ENCODE measurements around the gene TMEM41B. TPM values are rescaled to one million over a fixed set of nuclear protein-coding genes. Genes with fewer than 3 reads are reported as not detected.
"Not testable (repeated sequence)": the region's sequence is repeated elsewhere in the genome, so short reads cannot be mapped to it uniquely, and the experiment has no call there.

The TMEM41B gene
- polyA plus RNA-seq, result 10 to 100 TPM; 12.2 to 19.4 TPM

GRCh38 chr11:9314291-9315077 is at the start of gene TMEM41B:
Gene TMEM41B (minus strand): TSS chr11:9314593. CDS start chr11:9314441, 152 bp downstream.
- Histone ChIP-seq H3K4me3 (ENCODE audit: low read depth in 1 of 2, low read length in 2 of 2) (peak within 1 kb of the TSS; percentile 78 to 85), H3K27me3 (ENCODE audit: control insufficient read depth in 1 of 2, insufficient read depth in 2 of 2, low read length in 2 of 2) (no peaks in the 10 kb centered on the region), H3K27ac (ENCODE audit: low read depth in 2 of 2, low read length in 1 of 2) (peak within 1 kb of the TSS; percentile 80 to 83), H3K36me3 (ENCODE audit: control insufficient read depth in 2 of 2, insufficient read depth in 2 of 2, low read length in 1 of 2) (no peaks in the 10 kb centered on the region), H3K4me1 (ENCODE audit: control insufficient read depth in 2 of 2, insufficient read depth in 2 of 2, low read length in 1 of 2) (peaks cover 0 to 9% of the 10 kb centered on the region in 2 donors), H3K9me3 (ENCODE audit: control insufficient read depth in 2 of 2, insufficient read depth in 1 of 2, low read depth in 1 of 2, low read length in 1 of 2) (no peaks in the 10 kb centered on the region)
- WGBS, 2 donors, result 0 to 1% methylated on average over 69 to 71 of the region's 71 CpGs

GRCh38 chr11:9362393-9362863 is 48.0 kb upstream of the TMEM41B start:
- Histone ChIP-seq H3K4me1 (ENCODE audit: control insufficient read depth in 2 of 2, insufficient read depth in 2 of 2, low read length in 1 of 2) (peaks cover 0 to 3% of the 10 kb centered on the region in 2 donors), H3K9me3 (ENCODE audit: control insufficient read depth in 2 of 2, insufficient read depth in 1 of 2, low read depth in 1 of 2, low read length in 1 of 2) (no peaks in the 10 kb centered on the region), H3K27me3 (ENCODE audit: control insufficient read depth in 1 of 2, insufficient read depth in 2 of 2, low read length in 2 of 2) (no peaks in the 10 kb centered on the region), H3K36me3 (ENCODE audit: control insufficient read depth in 2 of 2, insufficient read depth in 2 of 2, low read length in 1 of 2) (no peaks in the 10 kb centered on the region), H3K4me3 (ENCODE audit: low read depth in 1 of 2, low read length in 2 of 2) (no peak overlapping the region), H3K27ac (ENCODE audit: low read depth in 2 of 2, low read length in 1 of 2) (peak overlapping the region; percentile 81 to 99)
- WGBS, 2 donors, result 63 to 69% methylated on average over 2 of the region's 2 CpGs

GRCh38 chr11:9360862-9361622 is 46.6 kb upstream of the TMEM41B start:
- not testable (repeated sequence) for H3K4me1 ChIP-seq (ENCODE audit: control insufficient read depth in 2 of 2, insufficient read depth in 2 of 2, low read length in 1 of 2); H3K27me3 ChIP-seq (ENCODE audit: control insufficient read depth in 1 of 2, insufficient read depth in 2 of 2, low read length in 2 of 2); H3K4me3 ChIP-seq (ENCODE audit: low read depth in 1 of 2, low read length in 2 of 2); H3K9me3 ChIP-seq (ENCODE audit: control insufficient read depth in 2 of 2, insufficient read depth in 1 of 2, low read depth in 1 of 2, low read length in 1 of 2); H3K36me3 ChIP-seq (ENCODE audit: control insufficient read depth in 2 of 2, insufficient read depth in 2 of 2, low read length in 1 of 2)
- H3K27ac ChIP-seq (ENCODE audit: low read depth in 2 of 2, low read length in 1 of 2), result peak overlapping the region in 1 of 2 donors; percentile 28
- WGBS, 2 donors, result 88 to 91% methylated on average over 13 of the region's 13 CpGs

- H3K9me3 ChIP-seq (ENCODE audit: control insufficient read depth in 2 of 2, insufficient read depth in 1 of 2, low read depth in 1 of 2, low read length in 1 of 2), result no peaks in the 10 kb centered on the region
- H3K27ac ChIP-seq (ENCODE audit: low read depth in 2 of 2, low read length in 1 of 2), result no peak overlapping the region
- H3K4me1 ChIP-seq (ENCODE audit: control insufficient read depth in 2 of 2, insufficient read depth in 2 of 2, low read length in 1 of 2), result no peaks in the 10 kb centered on the region
- no peak overlapping the region for H3K4me3 ChIP-seq (ENCODE audit: low read depth in 1 of 2, low read length in 2 of 2)
- H3K27me3 ChIP-seq (ENCODE audit: control insufficient read depth in 1 of 2, insufficient read depth in 2 of 2, low read length in 2 of 2), result no peaks in the 10 kb centered on the region
- H3K36me3 ChIP-seq (ENCODE audit: control insufficient read depth in 2 of 2, insufficient read depth in 2 of 2, low read length in 1 of 2), result no peaks in the 10 kb centered on the region
- 92 to 93% methylated on average over 4 of the region's 4 CpGs for WGBS, 2 donors
Observed at GRCh38 chr11:9357041-9357440, 42.6 kb upstream of the TMEM41B start.

GRCh38 chr11:9351321-9351881 is 37.0 kb upstream of the TMEM41B start:
- no peak overlapping the region for H3K4me3 ChIP-seq (ENCODE audit: low read depth in 1 of 2, low read length in 2 of 2)
- H3K27me3 ChIP-seq (ENCODE audit: control insufficient read depth in 1 of 2, insufficient read depth in 2 of 2, low read length in 2 of 2), result no peaks in the 10 kb centered on the region
- H3K27ac ChIP-seq (ENCODE audit: low read depth in 2 of 2, low read length in 1 of 2), result no peak overlapping the region
- no peaks in the 10 kb centered on the region for H3K4me1 ChIP-seq (ENCODE audit: control insufficient read depth in 2 of 2, insufficient read depth in 2 of 2, low read length in 1 of 2)
- H3K36me3 ChIP-seq (ENCODE audit: control insufficient read depth in 2 of 2, insufficient read depth in 2 of 2, low read length in 1 of 2), result no peaks in the 10 kb centered on the region
- WGBS, 2 donors, result 77 to 80% methylated on average over 6 of the region's 6 CpGs
- no peaks in the 10 kb centered on the region for H3K9me3 ChIP-seq (ENCODE audit: control insufficient read depth in 2 of 2, insufficient read depth in 1 of 2, low read depth in 1 of 2, low read length in 1 of 2)

- H3K4me1 ChIP-seq (ENCODE audit: control insufficient read depth in 2 of 2, insufficient read depth in 2 of 2, low read length in 1 of 2); H3K4me3 ChIP-seq (ENCODE audit: low read depth in 1 of 2, low read length in 2 of 2); H3K36me3 ChIP-seq (ENCODE audit: control insufficient read depth in 2 of 2, insufficient read depth in 2 of 2, low read length in 1 of 2); H3K27ac ChIP-seq (ENCODE audit: low read depth in 2 of 2, low read length in 1 of 2); H3K27me3 ChIP-seq (ENCODE audit: control insufficient read depth in 1 of 2, insufficient read depth in 2 of 2, low read length in 2 of 2); H3K9me3 ChIP-seq (ENCODE audit: control insufficient read depth in 2 of 2, insufficient read depth in 1 of 2, low read depth in 1 of 2, low read length in 1 of 2): not testable (repeated sequence)
- WGBS, 2 donors, result 70 to 72% methylated on average over 4 of the region's 4 CpGs
Observed at GRCh38 chr11:9347779-9348178, 33.4 kb upstream of the TMEM41B start.

GRCh38 chr11:9347100-9347499 is 32.7 kb upstream of the TMEM41B start:
- no peaks in the 10 kb centered on the region for H3K4me1 ChIP-seq (ENCODE audit: control insufficient read depth in 2 of 2, insufficient read depth in 2 of 2, low read length in 1 of 2)
- H3K9me3 ChIP-seq (ENCODE audit: control insufficient read depth in 2 of 2, insufficient read depth in 1 of 2, low read depth in 1 of 2, low read length in 1 of 2), result no peaks in the 10 kb centered on the region
- no peaks in the 10 kb centered on the region for H3K27me3 ChIP-seq (ENCODE audit: control insufficient read depth in 1 of 2, insufficient read depth in 2 of 2, low read length in 2 of 2)
- WGBS, 2 donors, result 71 to 88% methylated on average over 2 of the region's 2 CpGs
- H3K27ac ChIP-seq (ENCODE audit: low read depth in 2 of 2, low read length in 1 of 2), result no peak overlapping the region
- no peaks in the 10 kb centered on the region for H3K36me3 ChIP-seq (ENCODE audit: control insufficient read depth in 2 of 2, insufficient read depth in 2 of 2, low read length in 1 of 2)
- H3K4me3 ChIP-seq (ENCODE audit: low read depth in 1 of 2, low read length in 2 of 2), result no peak overlapping the region

GRCh38 chr11:9344061-9344680 is 29.8 kb upstream of the TMEM41B start:
- no peaks in the 10 kb centered on the region for H3K36me3 ChIP-seq (ENCODE audit: control insufficient read depth in 2 of 2, insufficient read depth in 2 of 2, low read length in 1 of 2)
- no peak overlapping the region for H3K27ac ChIP-seq (ENCODE audit: low read depth in 2 of 2, low read length in 1 of 2)
- H3K27me3 ChIP-seq (ENCODE audit: control insufficient read depth in 1 of 2, insufficient read depth in 2 of 2, low read length in 2 of 2), result no peaks in the 10 kb centered on the region
- no peaks in the 10 kb centered on the region for H3K4me1 ChIP-seq (ENCODE audit: control insufficient read depth in 2 of 2, insufficient read depth in 2 of 2, low read length in 1 of 2)
- H3K4me3 ChIP-seq (ENCODE audit: low read depth in 1 of 2, low read length in 2 of 2), result no peak overlapping the region
- WGBS, 2 donors, result 69 to 71% methylated on average over 3 of the region's 3 CpGs
- no peaks in the 10 kb centered on the region for H3K9me3 ChIP-seq (ENCODE audit: control insufficient read depth in 2 of 2, insufficient read depth in 1 of 2, low read depth in 1 of 2, low read length in 1 of 2)

GRCh38 chr11:9341638-9342178 is 27.3 kb upstream of the TMEM41B start:
- whole genome bisulfite sequencing, 2 donors, result 45 to 53% methylated on average over 5 of the region's 5 CpGs
- Histone ChIP-seq H3K9me3 (ENCODE audit: control insufficient read depth in 2 of 2, insufficient read depth in 1 of 2, low read depth in 1 of 2, low read length in 1 of 2) (no peaks in the 10 kb centered on the region), H3K4me3 (ENCODE audit: low read depth in 1 of 2, low read length in 2 of 2) (no peak overlapping the region), H3K36me3 (ENCODE audit: control insufficient read depth in 2 of 2, insufficient read depth in 2 of 2, low read length in 1 of 2) (no peaks in the 10 kb centered on the region), H3K27ac (ENCODE audit: low read depth in 2 of 2, low read length in 1 of 2) (no peak overlapping the region), H3K27me3 (ENCODE audit: control insufficient read depth in 1 of 2, insufficient read depth in 2 of 2, low read length in 2 of 2) (no peaks in the 10 kb centered on the region), H3K4me1 (ENCODE audit: control insufficient read depth in 2 of 2, insufficient read depth in 2 of 2, low read length in 1 of 2) (no peaks in the 10 kb centered on the region)

Measured in esophagus (tissue), 2 donors.